ENCODE results near the gene RIPPLY3.
A peak's percentile ranks its signal among the peaks of the same experiment; 100 is the strongest.
"Not testable (repeated sequence)": the region's sequence is repeated elsewhere in the genome, so short reads cannot be mapped to it uniquely, and the experiment has no call there.

RIPPLY3 gene

GRCh38 chr21:36981977-36982700 lies 24.4 kb upstream of the RIPPLY3 start:
- DNase-seq, result no peak

GRCh38 chr21:36985751-36986594 lies 20.5 kb upstream of the RIPPLY3 start:
- DNase-seq, result no peak

- no peak for DNase-seq
Observed at GRCh38 chr21:36987845-36988244, 18.7 kb upstream of the RIPPLY3 start.

- no peak for DNase-seq
Observed at GRCh38 chr21:36988536-36988935, 18.0 kb upstream of the RIPPLY3 start.

GRCh38 chr21:36989199-36989698 lies 17.3 kb upstream of the RIPPLY3 start:
- not testable (repeated sequence) for DNase-seq

- peak; percentile 98 for DNase-seq
Observed at GRCh38 chr21:36989699-36990507, 16.6 kb upstream of the RIPPLY3 start.

- peak; percentile 15 for DNase-seq
Observed at GRCh38 chr21:36990508-36991205, 15.8 kb upstream of the RIPPLY3 start.

GRCh38 chr21:36992671-36993070 lies 13.8 kb upstream of the RIPPLY3 start:
- DNase-seq, result no peak

GRCh38 chr21:36994501-36995158 lies 11.9 kb upstream of the RIPPLY3 start:
- no peak for DNase-seq

GRCh38 chr21:36995285-36995684 lies 11.2 kb upstream of the RIPPLY3 start:
- not testable (repeated sequence) for DNase-seq

- DNase-seq, result no peak
Observed at GRCh38 chr21:36999131-36999898, 7.2 kb upstream of the RIPPLY3 start.

GRCh38 chr21:37000381-37000780 lies 6.1 kb upstream of the RIPPLY3 start:
- no peak for DNase-seq

- no peak for DNase-seq
Observed at GRCh38 chr21:37001441-37001840, 5.1 kb upstream of the RIPPLY3 start.

GRCh38 chr21:37002851-37003250 lies 3.7 kb upstream of the RIPPLY3 start:
- DNase-seq, result not testable (repeated sequence)

- not testable (repeated sequence) for DNase-seq
Observed at GRCh38 chr21:37003917-37004316, 2.6 kb upstream of the RIPPLY3 start.

- no peak for DNase-seq
Observed at GRCh38 chr21:37005548-37006485, 685 bp upstream of the RIPPLY3 start.

- no peak for DNase-seq
Observed at GRCh38 chr21:37008724-37009123, 2.2 kb downstream of the RIPPLY3 start.

GRCh38 chr21:37009740-37010341 lies 3.3 kb downstream of the RIPPLY3 start:
- peak; percentile 91 for DNase-seq

- DNase-seq, result no peak
Observed at GRCh38 chr21:37017951-37018679, 11.6 kb downstream of the RIPPLY3 start.
